ENCODE data around the gene GABRG3.

GABRG3 gene

GRCh38 chr15:27088584-27089232 is 117.7 kb downstream of the GABRG3 start:
- no peaks in the 10 kb centered on the region for H3K36me3 ChIP-seq (ENCODE audit: insufficient read depth)
- no peaks in the 10 kb centered on the region for H3K79me2 ChIP-seq (ENCODE audit: insufficient read depth, low read depth)
- no peaks in the 10 kb centered on the region for H3K27me3 ChIP-seq (ENCODE audit: insufficient read depth, low read depth)
- H3K9ac ChIP-seq = no peak overlapping the region
- H3K27ac ChIP-seq = no peak overlapping the region
- no peak overlapping the region for H3K4me2 ChIP-seq
- TF ChIP-seq, protein P1, sequence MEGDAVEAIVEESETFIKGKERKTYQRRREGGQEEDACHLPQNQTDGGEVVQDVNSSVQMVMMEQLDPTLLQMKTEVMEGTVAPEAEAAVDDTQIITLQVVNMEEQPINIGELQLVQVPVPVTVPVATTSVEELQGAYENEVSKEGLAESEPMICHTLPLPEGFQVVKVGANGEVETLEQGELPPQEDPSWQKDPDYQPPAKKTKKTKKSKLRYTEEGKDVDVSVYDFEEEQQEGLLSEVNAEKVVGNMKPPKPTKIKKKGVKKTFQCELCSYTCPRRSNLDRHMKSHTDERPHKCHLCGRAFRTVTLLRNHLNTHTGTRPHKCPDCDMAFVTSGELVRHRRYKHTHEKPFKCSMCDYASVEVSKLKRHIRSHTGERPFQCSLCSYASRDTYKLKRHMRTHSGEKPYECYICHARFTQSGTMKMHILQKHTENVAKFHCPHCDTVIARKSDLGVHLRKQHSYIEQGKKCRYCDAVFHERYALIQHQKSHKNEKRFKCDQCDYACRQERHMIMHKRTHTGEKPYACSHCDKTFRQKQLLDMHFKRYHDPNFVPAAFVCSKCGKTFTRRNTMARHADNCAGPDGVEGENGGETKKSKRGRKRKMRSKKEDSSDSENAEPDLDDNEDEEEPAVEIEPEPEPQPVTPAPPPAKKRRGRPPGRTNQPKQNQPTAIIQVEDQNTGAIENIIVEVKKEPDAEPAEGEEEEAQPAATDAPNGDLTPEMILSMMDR (conservative IDR thresholded peaks at IDR 0.05; ENCODE audit: low read depth, low read length) = no peak
- H4K20me1 ChIP-seq (ENCODE audit: insufficient read depth) = no peaks in the 10 kb centered on the region
- H3K4me3 ChIP-seq (IDR thresholded peaks at IDR 0.05; ENCODE audit: insufficient read depth, low read depth, low read length) = no peak overlapping the region
- no peak overlapping the region for H2AFZ ChIP-seq (ENCODE audit: low read depth)
- H3K4me1 ChIP-seq (ENCODE audit: low read depth, poor library complexity, severe bottlenecking) = no peaks in the 10 kb centered on the region

DNA sequence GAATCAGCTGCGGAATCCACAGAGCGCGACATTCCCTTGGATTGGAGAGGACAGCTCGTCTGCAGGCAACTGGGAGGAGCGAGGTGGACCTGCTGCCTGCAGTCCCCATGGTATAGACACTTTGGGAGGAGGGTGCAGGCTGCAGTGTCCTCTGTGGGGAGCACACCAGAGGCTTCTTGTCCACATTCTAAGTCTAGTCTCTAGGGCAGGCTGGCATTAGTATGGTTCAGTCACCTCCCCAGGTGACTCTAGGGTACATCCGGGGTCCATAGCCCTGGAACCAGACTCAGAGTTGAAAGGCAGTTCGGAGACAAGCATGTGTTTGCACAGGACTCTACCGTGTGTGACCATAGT is 118.2 kb downstream of the GABRG3 start:
- Histone ChIP-seq H3K4me3 (IDR thresholded peaks at IDR 0.05; ENCODE audit: insufficient read depth, low read depth, low read length) (no peak overlapping the region), H3K36me3 (ENCODE audit: insufficient read depth) (no peaks in the 10 kb centered on the region), H3K27ac (no peak overlapping the region), H3K9ac (no peak overlapping the region), H4K20me1 (ENCODE audit: insufficient read depth) (no peaks in the 10 kb centered on the region), H3K79me2 (ENCODE audit: insufficient read depth, low read depth) (no peaks in the 10 kb centered on the region), H3K27me3 (ENCODE audit: insufficient read depth, low read depth) (no peaks in the 10 kb centered on the region), H2AFZ (ENCODE audit: low read depth) (no peak overlapping the region), H3K4me1 (ENCODE audit: low read depth, poor library complexity, severe bottlenecking) (no peaks in the 10 kb centered on the region), H3K4me2 (no peak overlapping the region)
- TF ChIP-seq, protein P1 (conservative IDR thresholded peaks at IDR 0.05; ENCODE audit: low read depth, low read length) = no peak

DNA sequence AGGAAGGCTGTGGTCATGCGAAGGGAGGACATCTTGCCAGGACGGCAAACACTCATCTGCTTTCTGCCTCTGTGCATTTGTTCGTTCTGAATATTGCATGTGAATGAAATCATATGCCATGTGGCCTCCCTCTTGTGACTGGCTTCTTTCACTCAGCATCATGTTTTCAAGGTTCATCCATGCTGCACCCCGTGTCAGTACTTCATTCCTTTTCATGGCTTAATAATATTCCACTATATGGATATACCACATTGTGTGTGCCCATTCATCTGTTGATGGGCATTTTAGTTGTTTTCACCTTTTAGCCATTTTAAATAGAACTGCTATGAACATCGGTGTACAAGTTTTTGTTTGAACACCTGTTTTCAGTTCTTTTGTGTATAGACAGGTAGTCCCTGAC is 118.7 kb downstream of the GABRG3 start:
- Histone ChIP-seq H3K79me2 (ENCODE audit: insufficient read depth, low read depth) (no peaks in the 10 kb centered on the region), H3K27ac (no peak overlapping the region), H3K4me1 (ENCODE audit: low read depth, poor library complexity, severe bottlenecking) (no peaks in the 10 kb centered on the region), H3K4me3 (IDR thresholded peaks at IDR 0.05; ENCODE audit: insufficient read depth, low read depth, low read length) (no peak overlapping the region), H4K20me1 (ENCODE audit: insufficient read depth) (no peaks in the 10 kb centered on the region), H2AFZ (ENCODE audit: low read depth) (no peak overlapping the region), H3K27me3 (ENCODE audit: insufficient read depth, low read depth) (no peaks in the 10 kb centered on the region), H3K36me3 (ENCODE audit: insufficient read depth) (no peaks in the 10 kb centered on the region), H3K4me2 (no peak overlapping the region), H3K9ac (no peak overlapping the region)
- TF ChIP-seq, protein P1 (conservative IDR thresholded peaks at IDR 0.05; ENCODE audit: low read depth, low read length) = no peak

DNA sequence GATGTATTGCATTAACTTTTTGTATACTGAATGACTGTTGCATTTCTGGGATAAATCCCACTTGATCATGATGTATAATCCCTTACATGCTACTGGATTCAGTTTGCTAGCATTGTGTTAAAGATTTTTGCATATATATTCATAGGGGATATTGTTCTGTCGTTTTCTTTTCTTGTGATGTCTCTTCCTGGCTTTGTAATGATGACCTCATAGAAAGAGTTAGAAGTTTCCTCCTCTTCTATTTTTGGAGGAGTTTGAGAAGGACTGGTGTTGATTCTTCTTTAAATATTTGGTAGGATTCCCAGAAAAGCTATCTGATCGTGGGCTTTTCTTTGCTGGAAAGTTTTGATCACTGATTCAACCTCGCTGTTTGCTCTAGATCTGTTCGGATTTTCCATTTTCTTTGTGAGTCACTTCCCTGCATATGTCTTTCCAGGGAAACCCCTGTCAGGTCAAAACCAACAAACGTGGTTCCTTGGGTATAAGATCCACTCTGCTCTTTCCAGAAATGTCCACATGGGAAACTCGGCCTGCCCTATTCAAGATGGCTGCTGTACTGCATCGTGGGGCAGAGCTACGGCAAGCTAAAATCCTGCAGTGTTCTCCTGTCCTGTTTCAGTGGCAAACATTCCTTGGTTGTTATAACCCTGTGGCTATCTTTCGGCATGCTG is 120.4 kb downstream of the GABRG3 start:
- no peaks in the 10 kb centered on the region for H3K4me1 ChIP-seq (ENCODE audit: low read depth, poor library complexity, severe bottlenecking)
- no peaks in the 10 kb centered on the region for H4K20me1 ChIP-seq (ENCODE audit: insufficient read depth)
- H3K79me2 ChIP-seq (ENCODE audit: insufficient read depth, low read depth) = no peaks in the 10 kb centered on the region
- TF ChIP-seq, protein P1 (conservative IDR thresholded peaks at IDR 0.05; ENCODE audit: low read depth, low read length) = no peak
- H3K36me3 ChIP-seq (ENCODE audit: insufficient read depth) = no peaks in the 10 kb centered on the region
- no peak overlapping the region for H3K4me2 ChIP-seq
- no peak overlapping the region for H3K27ac ChIP-seq
- no peak overlapping the region for H3K9ac ChIP-seq
- no peak overlapping the region for H3K4me3 ChIP-seq (IDR thresholded peaks at IDR 0.05; ENCODE audit: insufficient read depth, low read depth, low read length)
- H2AFZ ChIP-seq (ENCODE audit: low read depth) = no peak overlapping the region
- no peaks in the 10 kb centered on the region for H3K27me3 ChIP-seq (ENCODE audit: insufficient read depth, low read depth)

Measured in KMS-11 (cell line).